NOMO-1 (cell line): ENCODE results near the gene CAMTA1.

ENCODE experiments used
- DNase-seq, 2 experiments: peaks; one replicate each; lab custom pipeline; 2025; ENCODE audit not compliant: unreplicated experiment in 2 of 2; lab: John Stamatoyannopoulos, UW

The CAMTA1 gene

DNA sequence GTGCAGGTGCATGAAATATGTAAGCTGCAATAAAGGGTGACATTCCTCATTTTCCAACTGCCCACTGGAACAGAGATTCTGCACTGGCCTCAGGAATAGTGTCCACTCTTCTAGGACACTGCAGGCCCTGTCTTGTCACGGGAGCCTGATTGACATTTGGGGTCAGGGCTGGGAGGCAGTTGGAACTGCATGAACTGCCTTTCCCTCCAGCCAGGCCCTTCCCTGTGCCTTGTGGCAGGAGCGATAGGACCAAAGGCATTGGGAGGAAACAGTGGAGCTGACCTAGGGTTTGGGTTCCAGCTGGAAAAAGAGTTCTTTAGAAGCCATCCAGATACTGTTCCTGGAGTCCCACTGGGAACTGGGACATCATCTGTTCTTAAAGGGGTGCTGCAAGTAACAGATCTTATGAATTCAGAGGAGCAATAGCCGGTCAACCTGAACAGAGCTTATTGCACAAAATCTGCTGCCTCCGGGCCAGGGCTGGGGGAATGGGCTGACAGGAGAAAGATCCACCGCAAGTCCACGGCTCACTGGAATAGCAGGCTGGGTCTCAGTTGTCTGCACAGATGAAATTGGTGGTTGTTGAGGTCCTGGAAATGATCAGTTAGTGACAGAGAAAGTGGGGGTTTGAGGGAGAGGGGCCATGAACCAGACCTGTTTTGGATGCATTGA is 451.7 kb downstream of the CAMTA1 start:
- DNase-seq: no peak

DNA sequence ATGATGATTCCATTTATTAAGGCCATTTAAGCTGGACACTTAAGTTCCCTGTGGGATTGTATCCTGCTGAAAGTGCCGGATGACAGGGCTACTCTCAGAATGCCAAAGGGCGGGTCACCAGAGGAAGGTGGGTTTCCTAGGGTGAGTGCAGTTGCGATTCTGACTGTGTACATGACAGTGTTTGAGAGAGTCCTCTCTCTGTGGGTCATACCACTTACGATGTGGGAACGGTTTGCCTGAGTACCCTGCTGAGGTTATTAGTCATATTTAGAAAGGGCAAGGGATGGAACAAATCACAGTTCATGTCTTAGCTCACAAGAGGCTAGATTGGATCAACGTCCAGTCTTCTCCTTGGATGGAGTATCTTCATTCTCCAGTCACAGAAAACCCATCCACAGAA is 461.9 kb downstream of the CAMTA1 start:
- no peak for DNase-seq

DNA sequence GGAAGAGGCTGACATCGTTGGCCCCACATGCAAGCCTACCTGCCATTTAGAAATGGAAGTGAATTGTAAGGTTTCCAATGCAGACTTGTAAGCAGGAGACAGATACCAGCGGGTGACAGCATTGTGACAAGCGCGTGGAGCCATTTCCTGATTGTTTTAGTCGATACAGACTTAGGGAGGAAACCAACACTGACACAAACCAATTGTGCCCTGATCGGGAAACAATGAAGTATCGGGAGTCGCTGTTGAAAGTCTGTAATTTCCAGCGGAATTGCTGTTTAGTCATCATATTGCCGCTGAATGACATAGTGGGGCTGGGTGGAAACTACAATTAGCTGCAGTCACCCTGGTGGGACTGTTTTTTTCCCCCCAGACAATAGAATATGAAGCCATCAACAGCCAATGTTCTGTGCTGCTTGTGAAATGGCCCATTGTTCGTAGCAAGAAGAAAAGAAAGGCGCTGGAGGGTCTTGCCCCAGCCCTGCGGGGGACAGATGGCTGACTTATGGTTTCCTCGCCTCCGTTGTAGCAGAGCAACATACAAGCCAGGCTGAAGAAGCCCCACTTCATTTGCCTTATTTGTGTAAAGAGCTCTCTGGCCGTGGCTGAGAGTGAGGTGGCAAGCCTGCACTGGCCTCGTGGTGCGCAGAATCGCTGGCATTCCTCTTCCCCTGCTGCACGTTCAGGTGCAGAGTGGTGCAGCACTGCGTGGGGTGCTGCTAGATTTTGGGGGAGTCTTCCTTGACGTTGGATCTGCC is 462.7 kb downstream of the CAMTA1 start:
- no peak for DNase-seq

DNA sequence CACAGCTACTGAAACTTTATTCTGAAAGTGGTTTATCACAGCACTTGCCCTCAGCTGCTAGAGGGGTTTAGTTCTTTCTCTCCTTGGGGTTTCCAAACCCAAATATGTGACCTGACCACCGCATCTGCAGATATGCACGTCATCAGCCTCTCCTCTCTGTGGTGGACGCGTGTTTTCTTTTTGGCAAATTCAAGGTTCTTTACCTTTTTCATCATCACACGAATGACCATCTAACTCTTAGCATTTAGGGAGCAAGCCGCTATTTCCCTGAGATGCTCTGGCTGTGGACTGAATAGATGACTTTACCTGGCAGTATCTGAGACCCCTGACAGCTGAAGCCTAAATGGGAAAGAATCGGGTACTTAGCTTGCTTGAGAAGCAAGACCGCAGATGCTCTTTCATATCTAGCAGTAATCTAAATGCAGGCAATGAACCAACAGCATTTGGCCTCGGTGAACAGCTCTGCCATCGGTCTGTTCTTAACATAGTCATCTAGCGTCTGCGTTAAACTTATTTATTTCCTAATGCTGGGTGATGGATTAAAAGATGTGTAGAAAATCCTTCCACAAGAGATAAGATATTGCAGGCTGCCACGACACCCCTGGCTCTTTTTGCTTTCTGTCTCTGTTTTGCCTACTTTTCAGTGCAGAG is 463.4 kb downstream of the CAMTA1 start:
- no peak for DNase-seq

DNA sequence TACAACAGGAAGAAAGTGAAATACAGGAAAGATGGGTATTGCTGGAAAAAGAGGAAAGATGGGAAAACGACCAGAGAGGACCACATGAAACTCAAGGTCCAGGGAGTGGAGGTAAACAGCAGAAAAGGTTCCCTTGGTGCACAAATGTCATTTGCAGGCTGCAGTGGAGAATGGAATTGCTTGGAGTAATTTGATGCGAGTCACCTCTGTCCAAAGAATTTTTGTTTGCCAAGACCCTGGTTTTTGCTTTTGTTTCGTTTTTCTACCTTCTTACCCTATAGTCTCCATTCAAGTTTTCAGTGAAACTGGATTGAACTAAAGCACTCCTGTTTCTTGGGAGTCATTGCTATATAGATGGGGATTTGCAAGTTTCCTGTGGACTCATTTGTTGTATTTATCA is 464.3 kb downstream of the CAMTA1 start:
- DNase-seq: no peak

DNA sequence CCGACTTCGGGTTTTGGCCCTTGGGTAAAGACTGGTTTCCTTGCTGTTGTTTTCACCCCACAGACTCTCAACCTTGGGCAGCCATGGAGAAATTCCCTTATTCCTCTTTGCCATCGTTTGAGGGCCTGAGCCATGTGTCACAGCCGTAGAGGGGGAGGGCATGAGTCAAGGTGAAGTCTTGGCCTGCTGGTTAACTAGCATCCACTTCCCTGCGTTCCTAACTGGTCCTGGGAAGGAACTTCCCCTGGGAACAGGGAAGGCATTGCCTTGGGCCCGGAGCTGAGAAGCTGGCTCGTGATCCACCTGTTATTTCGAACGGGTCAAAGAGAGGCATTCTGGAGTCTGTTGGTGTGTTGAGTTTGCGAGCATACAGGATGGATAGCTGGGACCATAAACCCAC is 464.9 kb downstream of the CAMTA1 start:
- no peak for DNase-seq

DNA sequence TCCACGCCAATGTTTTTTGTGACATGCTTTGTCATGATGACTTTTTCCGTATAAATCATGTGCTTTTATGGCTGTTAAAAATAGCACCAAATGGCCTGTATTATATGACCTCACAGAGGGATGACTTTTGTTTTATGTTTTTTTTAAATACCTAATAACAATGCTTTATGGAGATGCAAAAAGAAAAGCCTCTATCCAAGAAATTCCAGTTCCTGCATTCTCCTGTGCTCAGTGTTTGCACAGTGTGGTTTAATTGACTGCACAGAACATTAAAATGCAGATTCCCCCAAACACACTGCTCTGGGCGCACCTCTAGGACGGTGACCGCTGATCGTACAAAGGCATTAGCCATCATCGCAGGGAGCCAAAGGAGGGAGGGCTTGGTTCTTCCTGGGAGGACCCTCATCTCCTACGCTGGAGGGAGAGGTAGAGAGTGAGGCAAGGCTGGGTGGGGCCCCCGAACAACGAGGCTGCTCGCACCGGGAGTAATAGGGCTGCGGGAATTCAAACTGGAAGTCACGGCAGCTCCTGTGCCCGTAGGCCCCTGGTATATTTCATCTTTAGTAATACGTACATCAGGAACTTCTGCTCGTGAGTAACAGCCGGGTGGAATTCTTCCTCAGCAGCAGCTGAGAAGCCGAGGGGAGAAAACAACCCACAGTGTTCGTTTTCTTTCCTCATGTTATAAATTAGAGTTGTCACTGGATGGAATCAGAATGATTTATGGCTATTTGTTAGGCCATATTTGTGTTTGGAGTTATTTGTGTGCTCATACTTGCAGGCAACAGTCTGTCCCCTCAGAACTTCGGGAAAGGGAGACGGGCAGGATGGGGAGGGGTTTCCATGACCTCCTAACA is 465.6 kb downstream of the CAMTA1 start:
- no peak for DNase-seq

DNA sequence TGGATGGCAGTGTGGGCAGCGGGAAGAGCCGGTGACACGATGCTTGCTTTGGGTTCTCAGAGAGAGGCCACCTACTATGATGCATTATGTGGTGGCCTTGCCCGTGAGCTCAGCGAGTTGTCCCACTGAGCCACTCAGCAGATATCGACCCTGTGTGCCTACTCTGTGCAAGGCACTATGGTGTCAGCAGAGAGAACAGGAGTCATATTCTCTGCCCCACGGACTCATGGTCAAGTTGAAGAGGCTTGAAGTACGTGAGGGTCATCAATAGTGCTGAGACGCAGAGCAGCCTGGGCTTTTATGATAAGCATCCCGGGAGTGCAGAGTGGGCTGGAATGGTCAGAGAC is 466.2 kb downstream of the CAMTA1 start:
- DNase-seq: no peak

DNA sequence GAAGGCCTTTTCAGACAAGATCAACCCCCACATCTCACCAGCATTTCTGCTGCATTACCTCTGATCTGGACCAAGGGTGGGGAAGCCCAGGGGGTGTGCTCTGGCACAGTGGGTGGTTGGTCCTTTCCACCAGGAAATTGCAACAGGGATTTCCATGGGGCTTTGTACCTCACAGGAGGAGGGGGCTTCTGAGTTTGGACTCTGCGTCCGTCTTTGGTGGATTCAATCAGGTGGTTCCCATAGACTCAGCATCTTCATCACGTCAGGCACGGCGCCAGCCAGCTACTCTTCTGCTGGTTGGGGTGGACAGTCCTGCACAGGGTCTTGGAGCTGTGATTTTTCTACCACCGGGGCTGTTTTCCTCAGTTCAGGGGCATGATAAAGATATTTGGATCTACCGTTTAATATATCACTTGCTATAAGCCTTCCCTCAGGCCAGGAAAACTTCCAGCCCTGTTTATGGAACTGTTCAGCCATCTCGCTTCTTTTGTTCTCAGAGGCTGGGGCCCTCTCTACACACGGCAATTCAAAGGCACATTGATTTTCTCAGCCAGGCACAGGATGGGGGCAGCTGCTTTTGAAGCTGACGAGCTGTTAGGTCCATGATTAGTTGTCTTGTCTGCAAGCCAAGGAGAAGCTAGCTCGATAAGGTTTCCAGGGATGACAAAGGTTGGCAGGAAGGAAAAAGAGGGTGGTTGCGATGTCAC is 467.3 kb downstream of the CAMTA1 start:
- DNase-seq: no peak

DNA sequence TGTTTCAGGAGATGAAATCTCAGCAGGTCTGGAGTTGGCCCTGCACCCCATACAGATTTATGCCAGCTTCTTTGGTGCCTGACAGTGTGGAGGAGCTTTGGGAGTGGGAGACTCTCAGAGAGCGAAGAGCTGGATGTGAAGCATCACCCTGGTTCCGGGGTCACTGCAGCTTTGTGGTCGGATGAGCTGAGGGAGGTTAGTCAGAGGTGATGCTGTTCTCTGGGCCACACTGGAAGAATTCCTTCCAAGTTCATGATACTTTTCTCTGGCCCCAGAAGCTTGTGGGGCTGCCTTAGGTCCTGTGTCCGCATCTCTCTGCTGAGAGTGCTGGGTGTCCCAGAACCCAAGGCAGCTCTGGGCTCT is 467.8 kb downstream of the CAMTA1 start:
- no peak for DNase-seq

DNA sequence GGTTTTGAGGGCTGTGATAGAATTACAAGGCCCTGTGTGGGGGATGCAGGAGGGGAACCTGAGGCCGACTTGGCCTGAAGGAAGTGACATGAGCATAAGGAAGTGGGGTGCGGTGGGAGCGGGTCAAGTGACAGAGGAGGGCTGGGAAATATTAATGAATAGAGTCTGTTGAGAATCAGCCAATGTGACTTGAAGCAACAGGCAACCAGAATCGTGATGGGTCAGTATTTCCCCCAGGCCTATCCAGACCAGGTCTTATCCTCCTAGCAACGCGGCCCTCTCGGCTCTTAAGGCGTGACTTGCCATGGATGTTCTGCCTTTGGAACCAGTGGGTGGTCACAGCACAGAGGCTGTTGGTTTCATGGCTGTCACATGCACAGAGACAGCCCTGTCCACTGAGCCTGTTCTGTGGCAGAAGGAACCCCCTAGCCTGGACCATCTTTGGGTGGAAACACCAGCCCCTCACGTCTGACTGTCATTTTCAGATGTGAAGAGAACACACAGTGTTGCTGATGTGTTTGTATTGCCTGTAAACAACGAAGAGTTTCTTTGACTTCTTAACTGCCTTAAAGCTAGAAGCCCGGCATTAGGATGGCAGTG is 468.8 kb downstream of the CAMTA1 start:
- no peak for DNase-seq

DNA sequence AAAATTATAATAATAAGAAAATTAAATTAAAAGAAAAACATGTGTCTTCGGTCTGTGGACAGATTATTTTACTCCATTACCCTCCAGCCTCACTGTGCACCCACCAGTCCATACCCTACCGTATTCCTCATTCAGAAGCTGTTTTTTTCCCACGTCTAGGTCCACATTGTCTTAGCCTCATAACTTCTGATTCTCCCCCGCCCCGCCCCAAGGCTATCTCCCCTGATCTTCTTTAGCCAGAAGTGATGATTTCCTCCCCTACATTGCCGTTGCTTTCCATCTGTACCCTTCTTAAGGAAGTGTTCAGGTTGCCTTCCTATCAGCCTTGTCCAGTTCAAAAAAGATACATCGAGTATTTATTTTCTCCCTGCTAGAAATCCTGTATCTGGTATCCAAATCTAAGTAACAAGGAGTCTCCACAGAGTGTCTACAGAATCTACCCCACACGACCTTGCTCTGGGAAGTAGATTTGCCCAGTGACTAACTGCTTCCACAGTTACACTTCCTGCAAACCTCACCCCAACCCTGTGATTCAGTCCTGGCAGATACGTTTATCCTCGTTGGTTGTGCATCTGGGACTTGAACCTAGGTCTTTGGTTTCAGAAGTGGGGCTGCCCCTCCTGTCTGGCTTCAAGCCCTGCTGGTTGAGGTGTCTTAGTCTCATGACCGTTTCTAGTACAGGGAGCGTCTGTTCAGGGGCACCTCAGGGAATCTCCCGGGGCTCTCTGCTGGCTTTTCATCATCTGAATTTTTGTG is 470.2 kb downstream of the CAMTA1 start:
- no peak for DNase-seq

DNA sequence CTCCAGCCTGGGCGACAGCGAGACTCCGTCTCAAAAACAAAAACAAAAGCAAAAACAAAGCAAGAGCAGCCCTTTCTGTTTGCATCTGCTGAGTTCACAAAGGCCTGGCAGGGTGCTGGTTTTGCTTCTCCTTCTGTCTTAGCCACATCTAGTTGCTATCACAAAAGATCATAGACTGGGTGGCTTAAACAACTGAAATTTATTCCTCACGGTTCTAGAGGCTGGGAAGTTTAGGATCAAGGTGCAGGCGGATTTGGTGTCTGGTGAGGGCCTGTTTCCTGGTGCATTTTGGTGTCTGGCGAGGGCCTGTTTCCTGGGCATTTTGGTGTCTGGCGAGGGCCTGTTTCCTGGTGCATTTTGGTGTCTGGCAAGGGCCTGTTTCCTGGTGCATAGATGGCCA is 471.3 kb downstream of the CAMTA1 start:
- no peak for DNase-seq

DNA sequence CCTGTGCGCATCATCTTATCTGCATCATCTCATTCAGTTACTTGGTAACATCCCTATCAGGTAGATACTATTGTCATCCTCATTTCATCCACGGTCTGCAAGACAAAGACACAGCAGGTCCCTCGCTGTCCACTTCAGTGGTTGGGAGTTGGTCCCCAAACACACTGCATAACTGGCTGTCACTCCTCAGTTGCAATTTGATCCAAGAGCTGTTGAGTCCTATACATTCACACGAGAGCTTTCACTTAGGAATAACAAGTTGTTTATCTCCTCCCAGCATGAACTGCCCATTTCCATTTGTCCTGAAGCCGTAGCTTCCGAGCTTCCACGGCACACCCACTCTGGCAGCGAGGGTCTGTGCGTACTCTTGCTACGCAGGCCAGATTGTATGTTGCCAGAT is 472.0 kb downstream of the CAMTA1 start:
- DNase-seq: no peak

DNA sequence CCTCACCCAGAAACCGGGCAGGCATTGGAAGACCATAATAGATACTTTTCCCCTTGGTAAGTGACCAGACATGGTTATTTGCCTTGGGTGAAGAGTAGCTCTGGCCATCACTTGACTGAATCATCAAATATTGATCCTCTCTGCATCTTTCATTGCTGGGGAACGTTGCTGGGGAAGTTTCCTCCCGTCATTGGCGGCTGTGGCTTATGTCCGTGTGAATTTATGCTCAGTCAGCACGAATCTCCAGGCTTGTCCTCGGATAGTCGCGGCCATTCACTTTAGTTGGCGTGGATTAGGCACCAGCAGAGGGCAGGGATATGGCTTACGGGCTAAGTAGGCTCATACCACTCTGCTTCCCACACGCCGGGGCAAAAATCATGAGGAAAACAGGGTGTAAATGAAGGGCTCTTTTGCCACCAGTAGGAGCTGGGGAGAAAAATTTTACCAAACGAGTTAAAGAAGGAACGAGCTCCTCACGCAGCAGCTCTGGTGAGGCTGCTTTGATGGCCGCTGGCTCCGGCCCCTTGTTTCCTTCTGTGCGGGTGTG is 473.4 kb downstream of the CAMTA1 start:
- no peak for DNase-seq

DNA sequence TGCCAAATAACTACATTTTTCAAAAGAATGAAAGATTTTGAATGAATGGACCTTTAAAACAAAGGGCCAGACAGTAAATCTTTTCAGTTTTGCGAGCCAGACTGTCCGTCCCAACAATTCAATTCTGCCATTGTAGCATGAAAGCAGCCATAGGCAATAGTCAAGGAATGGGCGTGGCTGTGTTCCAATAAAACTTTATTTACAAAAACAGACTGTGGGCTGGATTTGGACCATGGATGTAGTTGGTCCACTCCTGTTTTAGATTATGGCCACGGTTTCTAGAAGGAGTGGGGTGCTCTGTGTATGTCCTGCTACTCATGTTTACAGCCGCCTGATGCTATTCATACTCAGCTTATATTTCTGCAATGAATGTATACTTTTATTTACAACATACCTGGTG is 474.7 kb downstream of the CAMTA1 start:
- no peak for DNase-seq

DNA sequence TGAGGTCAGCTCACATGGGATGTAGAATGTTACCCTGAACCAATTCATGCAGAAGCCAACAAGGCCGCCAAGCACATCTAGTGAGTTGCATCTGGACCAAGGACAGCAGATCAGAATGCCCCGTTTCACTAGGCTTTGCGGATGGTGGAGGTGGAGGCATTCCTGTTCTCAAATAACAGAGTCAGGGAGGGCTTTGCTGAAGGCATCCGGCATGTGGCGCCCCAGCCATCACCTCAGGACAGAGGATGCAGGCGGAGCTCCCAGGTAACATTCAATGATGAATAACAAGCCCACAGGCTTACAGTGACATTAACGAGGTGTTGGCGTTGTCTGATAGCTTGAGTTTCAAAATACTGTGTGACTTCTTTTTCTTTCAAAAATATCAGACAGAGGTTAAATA is 476.2 kb downstream of the CAMTA1 start:
- no peak for DNase-seq

DNA sequence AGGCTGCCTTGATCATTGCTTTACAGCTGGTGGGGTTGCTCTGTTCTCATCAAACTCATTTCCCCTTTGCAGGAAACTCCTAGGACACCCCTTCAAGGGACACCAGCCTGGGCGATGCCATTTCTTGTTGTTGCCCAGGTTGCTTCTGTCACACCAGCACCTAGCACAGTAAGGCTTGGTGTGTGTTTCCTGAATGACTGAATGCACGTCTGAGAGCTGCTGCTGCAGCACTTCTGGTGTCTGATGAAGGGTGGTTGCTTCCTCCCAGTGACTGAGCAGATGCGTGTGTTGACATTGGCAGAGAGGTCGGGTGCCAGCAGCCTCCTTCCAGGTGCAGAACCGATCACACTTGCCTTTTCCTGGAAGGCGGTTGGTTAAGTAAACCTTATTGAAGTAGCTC is 477.4 kb downstream of the CAMTA1 start:
- no peak for DNase-seq
